ENCODE measurements around the gene FKBP15. TPM values are rescaled to one million over a fixed set of nuclear protein-coding genes. Genes with fewer than 3 reads are reported as not detected.
A peak's percentile ranks its signal among the peaks of the same experiment; 100 is the strongest.

The FKBP15 gene
- total and polyA plus RNA-seq, 2 of the 13 experiments (the other 11 are each of a cell fraction or from before 2014, with no cell fraction given), result 12.3 to 18.6 TPM

DNA sequence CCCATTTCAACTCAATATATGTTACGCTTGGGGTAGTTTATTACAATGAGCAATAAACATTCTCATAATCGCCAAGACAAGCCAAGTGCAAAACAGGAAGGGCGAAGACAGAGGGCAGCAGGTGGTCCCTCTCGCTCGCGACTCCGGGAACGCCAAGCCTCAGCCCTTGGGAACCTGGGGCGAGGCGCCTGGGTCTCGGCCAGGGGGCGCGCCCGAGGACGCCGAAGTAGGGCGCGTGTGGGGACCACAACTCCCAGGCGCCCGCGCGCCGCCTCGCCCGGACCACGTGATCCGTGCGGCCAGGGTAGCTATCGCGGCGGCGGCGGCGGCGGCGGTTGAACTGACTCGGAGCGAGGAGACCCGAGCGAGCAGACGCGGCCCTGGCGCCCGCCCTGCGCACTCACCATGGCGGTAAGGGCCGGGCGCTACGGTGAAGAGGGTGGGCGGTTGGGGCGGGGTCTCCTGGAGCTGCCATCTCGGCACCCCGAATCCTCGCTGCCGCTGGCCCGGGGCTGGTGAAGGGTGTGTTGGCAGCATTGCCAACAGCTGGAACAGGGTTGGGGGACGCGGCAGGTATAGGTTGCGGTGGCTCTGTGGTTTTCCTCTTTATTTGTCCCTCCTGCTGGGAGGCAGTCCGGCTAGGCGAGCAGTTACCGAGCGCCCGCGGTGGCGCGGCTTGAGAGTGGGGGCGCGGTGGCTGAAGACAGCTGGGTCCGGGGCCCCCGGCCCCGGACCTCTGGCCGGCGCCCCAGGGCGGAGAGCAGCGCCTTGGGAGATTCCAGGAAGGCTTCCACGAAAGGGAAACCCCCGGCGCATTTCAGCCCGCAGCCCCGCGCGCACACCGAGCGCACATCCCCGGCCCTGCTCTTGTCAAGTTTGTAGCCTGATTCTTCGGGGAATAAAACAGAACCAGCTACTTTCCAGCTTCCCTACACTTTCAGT lies 70.1 kb downstream of the FKBP15 start, which contains the start of gene SLC31A2 (continued):
- TF ChIP-seq, protein P1, sequence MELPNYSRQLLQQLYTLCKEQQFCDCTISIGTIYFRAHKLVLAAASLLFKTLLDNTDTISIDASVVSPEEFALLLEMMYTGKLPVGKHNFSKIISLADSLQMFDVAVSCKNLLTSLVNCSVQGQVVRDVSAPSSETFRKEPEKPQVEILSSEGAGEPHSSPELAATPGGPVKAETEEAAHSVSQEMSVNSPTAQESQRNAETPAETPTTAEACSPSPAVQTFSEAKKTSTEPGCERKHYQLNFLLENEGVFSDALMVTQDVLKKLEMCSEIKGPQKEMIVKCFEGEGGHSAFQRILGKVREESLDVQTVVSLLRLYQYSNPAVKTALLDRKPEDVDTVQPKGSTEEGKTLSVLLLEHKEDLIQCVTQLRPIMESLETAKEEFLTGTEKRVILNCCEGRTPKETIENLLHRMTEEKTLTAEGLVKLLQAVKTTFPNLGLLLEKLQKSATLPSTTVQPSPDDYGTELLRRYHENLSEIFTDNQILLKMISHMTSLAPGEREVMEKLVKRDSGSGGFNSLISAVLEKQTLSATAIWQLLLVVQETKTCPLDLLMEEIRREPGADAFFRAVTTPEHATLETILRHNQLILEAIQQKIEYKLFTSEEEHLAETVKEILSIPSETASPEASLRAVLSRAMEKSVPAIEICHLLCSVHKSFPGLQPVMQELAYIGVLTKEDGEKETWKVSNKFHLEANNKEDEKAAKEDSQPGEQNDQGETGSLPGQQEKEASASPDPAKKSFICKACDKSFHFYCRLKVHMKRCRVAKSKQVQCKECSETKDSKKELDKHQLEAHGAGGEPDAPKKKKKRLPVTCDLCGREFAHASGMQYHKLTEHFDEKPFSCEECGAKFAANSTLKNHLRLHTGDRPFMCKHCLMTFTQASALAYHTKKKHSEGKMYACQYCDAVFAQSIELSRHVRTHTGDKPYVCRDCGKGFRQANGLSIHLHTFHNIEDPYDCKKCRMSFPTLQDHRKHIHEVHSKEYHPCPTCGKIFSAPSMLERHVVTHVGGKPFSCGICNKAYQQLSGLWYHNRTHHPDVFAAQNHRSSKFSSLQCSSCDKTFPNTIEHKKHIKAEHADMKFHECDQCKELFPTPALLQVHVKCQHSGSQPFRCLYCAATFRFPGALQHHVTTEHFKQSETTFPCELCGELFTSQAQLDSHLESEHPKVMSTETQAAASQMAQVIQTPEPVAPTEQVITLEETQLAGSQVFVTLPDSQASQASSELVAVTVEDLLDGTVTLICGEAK (IDR thresholded peaks at IDR 0.05), result no peak
- TF ChIP-seq, protein P1 (CRISPR knock-in tag; IDR thresholded peaks at IDR 0.05), result peak; percentile 45; the same call in 1 of the 2 replicates
- TF ChIP-seq BCL6 (CRISPR knock-in tag; IDR thresholded peaks at IDR 0.05) (no peak), CEBPZ (IDR thresholded peaks at IDR 0.05; ENCODE audit: low read length) (no peak), ELF4 (CRISPR knock-in tag; IDR thresholded peaks at IDR 0.05; ENCODE audit: borderline replicate concordance) (no peak), DNMT1 (CRISPR knock-in tag; IDR thresholded peaks at IDR 0.05) (peak; percentile 37; the same call in 1 of the 2 replicates), EP300 (IDR thresholded peaks at IDR 0.05; ENCODE audit: low read depth in 2 of 2, low read length in 2 of 2) (no peak), EP300 (CRISPR knock-in tag; IDR thresholded peaks at IDR 0.05; ENCODE audit: borderline replicate concordance) (no peak), ZNF317 (CRISPR knock-in tag; IDR thresholded peaks at IDR 0.05) (no peak), ZNF460 (CRISPR knock-in tag; IDR thresholded peaks at IDR 0.05; ENCODE audit: borderline replicate concordance) (no peak)

Data from HepG2 (cell line).